ENCODE measurements around the gene CLRN2.
A peak's percentile ranks its signal among the peaks of the same experiment; 100 is the strongest.
"Not testable (repeated sequence)": the region's sequence is repeated elsewhere in the genome, so short reads cannot be mapped to it uniquely, and the experiment has no call there.

The CLRN2 gene

DNA sequence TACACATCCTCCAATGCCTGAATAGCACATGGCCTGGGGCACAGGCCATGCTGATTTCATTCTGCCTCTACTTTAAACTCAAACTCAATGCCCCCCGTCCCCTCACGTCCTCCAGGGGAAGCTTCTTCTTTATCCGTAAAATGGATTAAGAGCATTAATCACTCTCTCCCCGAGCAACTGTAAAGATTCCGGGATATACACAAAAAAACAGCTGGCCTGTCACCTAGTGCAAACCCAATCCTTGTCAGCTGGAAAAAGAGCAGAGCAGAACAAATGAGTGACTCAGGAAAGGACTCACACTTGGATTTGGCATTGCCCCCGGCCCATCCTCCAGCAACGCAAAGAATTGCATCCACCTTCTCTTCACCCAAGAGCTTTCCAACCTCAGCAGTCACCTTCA lies 10.9 kb upstream of the CLRN2 start:
- DNase-seq (ENCODE audit: low spot score), result no peak

DNA sequence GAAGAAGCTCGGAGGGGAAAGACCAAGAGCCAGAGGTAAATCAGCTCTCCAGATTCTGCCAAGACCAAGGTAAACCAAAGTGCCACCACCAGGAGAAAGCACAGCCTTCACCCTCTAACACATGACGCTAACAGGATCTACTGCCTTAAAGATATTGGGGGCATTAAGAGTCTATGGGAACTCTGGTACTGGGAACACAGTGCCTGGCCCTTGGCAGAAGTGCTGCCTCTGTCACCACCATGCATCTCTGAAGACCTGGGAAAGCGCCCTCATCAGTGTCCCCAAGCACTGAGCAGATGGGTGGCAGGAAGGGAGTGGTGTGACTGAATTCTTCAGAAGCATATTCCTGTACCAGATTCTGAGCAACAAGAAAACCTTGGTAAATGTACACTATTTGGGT lies 4.4 kb upstream of the CLRN2 start:
- no peak for DNase-seq (ENCODE audit: low spot score)

DNA sequence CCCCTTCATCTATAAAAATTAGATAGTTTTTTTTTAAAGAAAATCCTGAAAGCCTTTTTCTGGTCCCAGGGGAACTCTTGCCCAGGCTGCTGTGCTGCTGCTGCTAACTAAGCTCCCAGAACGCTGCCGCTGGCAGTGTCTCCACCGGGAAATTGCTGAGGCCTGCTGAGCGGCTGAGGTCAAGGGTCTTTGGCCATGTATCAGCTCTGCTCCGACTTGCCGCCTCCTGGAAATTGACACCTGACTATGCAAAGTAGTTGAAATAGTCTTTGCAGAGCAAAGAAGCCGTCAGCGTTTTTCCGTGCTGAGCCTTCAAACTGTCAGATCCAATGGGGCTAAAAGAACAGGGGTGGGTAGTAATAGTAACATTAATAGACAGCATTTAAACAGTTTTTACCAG lies 3.9 kb upstream of the CLRN2 start:
- peak; percentile 59 for DNase-seq (ENCODE audit: low spot score)

DNA sequence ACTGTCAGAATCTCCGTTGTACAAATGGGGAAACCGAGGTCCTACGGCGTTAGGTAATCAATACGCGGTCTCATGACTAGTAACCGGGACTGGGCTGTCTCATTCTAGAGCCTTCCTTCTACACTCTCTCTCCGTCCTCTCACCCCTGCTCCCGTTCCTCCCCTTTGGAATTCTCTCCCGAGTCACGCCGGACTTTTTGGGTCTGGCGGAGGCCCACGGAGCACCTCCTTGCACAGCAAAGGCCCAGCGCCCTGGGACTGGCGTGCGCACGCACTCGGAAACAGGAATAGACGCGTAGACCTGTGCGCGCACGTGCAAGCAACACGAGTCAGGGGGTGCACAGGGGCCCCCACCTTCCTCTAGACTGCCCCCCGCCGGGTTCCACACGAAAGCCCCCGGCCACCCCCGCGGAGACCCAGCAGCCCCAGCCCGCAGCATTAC lies 3.4 kb upstream of the CLRN2 start:
- peak; percentile 40 for DNase-seq (ENCODE audit: low spot score)

DNA sequence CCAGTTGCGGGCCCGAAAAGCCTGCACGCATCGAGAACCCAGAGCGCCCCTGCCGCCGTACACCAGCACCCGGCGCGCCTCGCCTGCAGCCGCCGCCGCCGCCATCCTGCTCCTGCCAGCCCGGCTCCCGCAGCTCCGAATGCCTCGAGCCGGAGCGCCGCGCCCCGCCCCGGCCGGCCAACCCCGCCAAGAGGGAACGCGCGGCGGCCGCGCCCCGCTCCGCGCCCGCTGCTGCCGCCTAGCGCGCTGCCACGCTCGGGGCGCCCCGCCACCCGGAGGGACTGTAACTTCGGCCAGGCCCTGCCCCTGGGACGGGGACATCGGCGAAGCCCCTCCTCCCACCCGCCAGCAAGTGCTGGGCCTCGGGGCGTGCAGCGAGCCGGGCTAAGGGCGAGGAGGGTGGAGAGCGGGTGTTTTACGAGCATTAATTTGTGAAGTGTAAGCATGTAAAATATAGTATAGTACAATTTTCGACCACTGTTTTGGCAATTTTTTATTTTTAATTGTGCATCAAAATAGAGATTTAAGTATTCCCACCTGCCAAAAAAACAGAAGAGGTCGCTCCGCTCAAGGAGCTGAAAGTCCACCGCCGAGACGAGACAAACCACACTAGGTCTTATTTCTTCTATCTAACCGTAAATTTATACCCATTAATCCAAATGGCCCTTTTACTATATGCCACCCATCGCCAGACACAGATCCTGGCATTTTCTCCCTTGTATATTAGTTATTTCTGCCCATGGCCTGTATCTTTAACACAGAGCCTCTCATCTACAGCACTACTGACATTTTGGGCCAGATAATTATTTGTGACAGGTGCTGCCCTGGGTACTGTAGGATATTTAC lies 2.8 kb upstream of the CLRN2 start, which contains the start of gene QDPR:
Gene QDPR (minus strand): TSS at position 141 of the 846 bp plus-strand sequence. CDS start 36 bp downstream, at position 105.
- peak; percentile 95 for DNase-seq (ENCODE audit: low spot score)

GRCh38 chr4:17512973-17513665 lies 1.8 kb upstream of the CLRN2 start:
- DNase-seq (ENCODE audit: low spot score), result no peak

DNA sequence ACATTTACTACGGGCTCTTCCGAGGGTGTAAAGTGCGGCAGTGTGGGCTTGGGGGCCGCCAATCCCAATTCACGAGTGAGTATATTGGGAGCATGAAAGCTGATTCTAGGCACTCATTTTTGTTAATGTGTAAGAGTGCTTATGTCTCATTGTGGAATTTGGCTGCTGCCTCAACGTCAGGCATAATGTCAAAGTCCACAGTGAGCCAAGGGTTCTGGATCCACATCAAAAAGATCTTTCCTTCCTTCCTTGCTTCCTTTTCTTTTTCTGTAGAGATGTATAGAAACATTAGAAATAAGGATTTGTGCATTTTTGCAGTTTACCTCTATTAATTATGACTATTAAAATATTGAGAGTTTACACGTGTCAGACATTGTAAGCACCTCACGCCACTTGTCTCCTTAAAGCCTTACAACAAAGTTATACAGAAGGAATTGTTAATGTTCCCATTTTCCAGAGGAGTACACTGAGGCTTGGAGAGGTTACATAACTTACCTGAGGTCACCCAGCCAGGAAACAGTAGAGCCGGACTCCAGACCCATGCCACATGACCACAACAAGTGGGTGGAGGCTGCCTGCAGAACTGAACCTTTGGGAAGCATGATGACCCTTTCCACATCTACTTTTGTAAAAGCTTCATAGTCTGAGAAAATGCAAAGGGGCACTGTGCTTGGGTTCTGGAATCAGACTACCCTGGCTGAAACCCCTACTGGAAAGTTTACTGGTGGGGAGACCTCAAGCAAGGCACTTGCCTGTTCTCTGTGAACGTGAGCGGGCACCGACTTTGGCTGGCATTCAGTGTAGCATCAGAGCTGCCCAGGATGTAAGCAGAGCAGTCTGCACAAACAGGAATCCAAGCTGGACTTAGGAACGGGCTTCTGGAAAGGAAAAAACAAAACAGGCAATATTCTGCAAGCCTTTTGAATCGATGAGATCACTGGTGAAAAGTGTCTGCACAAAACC lies 761 bp downstream of the CLRN2 start:
- no peak for DNase-seq (ENCODE audit: low spot score)

DNA sequence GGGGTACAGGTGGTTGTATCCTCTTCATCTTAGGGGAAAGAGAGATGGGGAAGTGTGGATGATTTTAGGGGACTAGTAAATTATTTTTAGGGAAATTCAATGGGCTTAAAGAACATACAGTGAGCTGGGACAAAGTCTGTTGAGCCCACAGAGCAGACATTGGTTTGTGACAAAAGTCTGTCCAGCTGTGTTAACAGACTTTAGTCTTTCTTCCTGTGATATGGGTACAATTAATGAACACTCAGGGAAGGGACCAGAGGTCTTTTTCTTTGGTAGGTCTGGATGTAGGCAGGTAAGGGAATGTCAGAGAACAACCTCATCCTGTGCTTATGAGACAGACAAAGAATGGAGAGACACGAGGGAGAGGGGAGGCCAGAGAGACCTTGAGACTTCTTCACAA lies 2.0 kb downstream of the CLRN2 start:
- DNase-seq (ENCODE audit: low spot score), result no peak

- no peak for DNase-seq (ENCODE audit: low spot score)
Measured at GRCh38 chr4:17517664-17518063, 2.7 kb downstream of the CLRN2 start.

DNA sequence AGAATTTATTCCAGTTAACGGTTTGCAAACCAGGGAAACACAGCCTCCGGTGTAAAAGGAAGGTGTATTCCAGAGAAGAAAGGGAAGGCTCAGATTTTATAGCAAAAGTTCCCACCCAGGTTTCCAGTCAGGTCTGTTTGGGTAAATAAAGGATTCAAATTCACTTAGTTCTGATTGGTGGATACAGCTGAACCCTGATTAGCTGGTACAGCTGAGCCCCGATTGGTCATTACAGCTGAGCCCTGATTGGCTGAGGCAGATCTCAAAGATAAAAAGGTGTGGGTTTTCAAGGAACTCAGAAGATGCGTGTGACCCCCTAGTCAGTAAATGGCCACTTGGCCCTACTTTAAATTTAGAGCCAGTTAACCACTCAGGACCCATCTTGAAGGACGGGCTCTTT lies 6.6 kb downstream of the CLRN2 start:
- no peak for DNase-seq (ENCODE audit: low spot score)

DNA sequence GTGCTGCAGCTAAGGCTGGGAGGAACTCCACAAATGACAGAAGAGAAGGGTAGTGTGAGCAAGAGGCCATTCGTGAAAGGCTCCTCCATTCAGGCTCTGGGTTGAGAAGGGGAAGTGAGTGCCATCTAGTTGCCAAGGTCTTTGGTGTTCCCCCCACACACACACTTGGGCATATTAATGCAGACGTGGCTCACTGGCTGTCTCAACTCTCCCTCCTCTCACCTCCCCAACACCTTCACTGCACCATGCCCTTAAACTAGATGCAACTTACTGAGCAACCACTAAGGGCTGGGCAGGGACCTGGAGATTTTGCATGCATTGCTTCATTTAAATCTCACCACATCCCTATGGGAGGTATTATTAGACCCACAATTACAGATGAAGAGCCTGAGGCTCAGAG lies 8.7 kb downstream of the CLRN2 start:
- no peak for DNase-seq (ENCODE audit: low spot score)

DNA sequence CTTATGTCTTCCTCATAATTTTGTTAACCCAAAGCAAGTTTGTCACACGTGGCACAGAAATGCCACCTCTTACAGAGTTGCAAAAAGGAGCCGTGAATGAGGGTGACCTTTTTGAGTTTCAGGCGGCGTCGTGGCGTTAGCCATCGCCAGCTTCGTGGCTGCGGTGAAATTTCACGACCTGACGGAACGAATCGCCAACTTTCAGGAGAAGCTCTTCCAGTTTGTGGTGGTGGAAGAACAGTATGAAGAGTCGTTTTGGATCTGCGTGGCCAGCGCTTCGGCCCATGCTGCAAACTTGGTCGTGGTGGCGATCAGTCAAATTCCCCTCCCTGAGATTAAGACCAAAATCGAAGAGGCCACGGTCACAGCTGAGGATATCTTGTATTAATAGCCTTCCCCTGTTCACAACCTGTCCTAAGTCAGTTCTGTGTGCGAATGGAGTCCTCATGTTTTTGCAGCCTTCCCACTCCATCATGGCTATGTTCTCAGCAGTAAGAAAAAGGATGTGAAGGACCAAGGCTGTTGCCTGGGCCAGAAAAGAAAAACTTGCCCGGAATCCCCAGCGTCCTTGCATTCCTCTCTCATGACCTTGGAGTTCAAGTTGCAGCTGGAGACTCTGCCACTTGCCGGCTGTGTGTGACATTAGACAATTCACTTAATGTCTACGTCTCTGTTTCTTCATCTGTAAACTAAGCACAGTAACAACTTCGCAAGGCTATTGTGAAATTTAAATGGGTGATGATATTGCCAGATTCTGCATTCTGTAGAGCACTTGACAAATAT lies 11.9 kb downstream of the CLRN2 start:
- DNase-seq (ENCODE audit: low spot score), result no peak

DNA sequence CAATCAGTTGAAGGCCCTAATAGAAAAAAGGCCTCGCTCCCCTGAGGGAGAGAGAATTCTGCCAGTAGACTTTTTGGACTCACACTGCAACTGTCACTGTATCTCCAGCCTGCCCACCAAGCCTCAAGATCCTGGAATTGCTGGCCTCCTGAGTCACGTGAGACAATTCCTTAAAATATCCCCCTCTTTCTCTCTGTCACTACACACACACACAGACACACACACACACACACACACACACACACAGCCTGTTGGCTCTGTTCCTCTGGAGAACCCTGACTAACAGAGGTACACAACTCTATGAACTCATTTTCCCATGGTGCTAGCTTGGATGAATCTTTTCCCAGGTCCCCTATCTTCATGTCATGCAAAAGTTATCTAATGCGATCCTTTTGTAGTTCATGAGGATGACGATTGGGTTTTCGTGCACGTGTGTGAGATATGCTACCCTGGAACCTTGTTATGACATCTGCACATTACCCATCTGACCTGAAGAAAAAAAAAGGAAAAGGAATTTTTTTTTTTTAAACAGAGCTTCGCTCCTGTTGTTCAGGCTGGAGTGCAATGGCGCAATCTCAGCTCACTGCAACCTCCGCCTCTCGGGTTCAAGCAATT lies 13.7 kb downstream of the CLRN2 start:
- no peak for DNase-seq (ENCODE audit: low spot score)

DNA sequence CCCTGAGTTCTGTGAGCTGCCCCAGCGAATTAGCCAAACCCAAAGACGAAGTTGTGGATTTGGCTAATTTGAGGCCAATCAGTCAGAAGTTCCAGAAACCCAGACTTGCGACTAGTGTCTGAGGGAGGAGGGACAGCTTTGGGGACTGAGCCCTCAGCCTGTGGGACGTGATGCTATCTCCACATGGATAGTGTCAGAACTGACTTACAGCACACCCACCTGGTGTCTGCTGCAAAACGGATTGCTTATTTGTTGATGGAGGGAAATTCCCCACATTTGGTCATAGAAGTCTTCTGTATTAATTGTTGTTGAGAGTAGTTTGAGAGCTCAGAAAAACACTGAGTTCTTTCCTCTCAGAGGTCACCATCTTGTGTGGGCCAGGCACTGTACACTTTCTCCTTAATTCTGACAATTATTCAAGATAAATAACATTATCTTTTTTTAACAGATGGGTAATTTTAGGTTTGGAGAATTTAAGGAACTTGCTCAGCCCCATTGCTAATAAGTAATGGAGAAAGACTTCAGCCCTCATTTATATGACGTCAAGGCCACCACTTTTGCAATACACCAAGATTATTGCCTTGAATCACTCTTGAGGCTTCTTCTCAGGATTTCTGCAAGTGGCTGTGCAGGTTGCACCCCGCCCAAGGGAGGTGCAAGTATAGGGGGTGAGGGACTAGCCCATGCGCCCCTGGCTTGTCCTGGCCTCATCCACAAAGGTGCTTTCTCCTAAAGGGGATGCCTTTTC lies 16.7 kb downstream of the CLRN2 start:
- DNase-seq (ENCODE audit: low spot score), result no peak

GRCh38 chr4:17534705-17535104 lies 19.7 kb downstream of the CLRN2 start:
- DNase-seq (ENCODE audit: low spot score), result no peak

- no peak for DNase-seq (ENCODE audit: low spot score)
Measured at GRCh38 chr4:17535242-17535641, 20.3 kb downstream of the CLRN2 start.

DNA sequence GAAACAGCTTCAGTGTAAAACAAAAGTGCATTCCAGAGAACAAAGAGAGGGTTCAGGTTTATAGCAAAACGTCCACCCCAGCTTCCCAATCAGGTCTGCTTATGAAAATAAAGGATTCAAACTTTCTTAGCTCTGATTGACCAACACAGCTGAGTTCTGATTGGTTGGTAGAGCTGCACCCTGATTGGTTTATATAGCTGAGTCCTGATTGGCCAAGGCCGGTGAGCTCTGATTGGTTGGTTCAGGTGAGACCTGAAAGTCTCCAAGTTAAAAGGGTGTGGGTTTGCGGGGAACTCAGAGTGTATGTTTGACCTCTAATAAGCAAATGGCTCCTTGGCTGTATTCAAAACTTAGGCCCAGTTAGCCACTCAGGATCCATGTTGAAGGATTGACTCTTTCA lies 20.9 kb downstream of the CLRN2 start:
- no peak for DNase-seq (ENCODE audit: low spot score)

GRCh38 chr4:17537060-17537459 lies 22.1 kb downstream of the CLRN2 start:
- DNase-seq (ENCODE audit: low spot score), result not testable (repeated sequence)

- peak; percentile 58 for DNase-seq (ENCODE audit: low spot score)
Measured at GRCh38 chr4:17544205-17544604, 29.2 kb downstream of the CLRN2 start.

DNA sequence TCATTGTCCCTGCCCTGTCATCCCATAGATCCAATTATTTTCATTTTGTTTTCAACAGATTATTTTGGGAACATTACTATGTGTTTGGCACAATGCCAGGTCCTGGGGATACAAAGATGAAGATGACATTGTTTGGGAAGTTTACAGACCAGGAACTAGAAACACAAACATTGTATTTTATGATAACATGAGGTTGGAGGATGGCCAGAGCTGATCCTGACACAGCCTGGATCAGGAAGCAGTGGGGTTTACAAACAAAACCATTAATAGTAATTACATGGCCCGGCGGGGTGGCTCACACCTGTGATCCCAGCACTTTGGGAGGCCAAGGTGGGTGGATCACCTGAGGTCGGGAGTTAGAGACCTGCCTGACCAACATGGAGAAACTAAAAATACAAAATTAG lies 29.9 kb downstream of the CLRN2 start:
- DNase-seq (ENCODE audit: low spot score), result no peak

Measured in HuH-7 (cell line).